GM21786 (cell line): ENCODE results near the gene COX7B2.

Experiments
- ATAC-seq: cut with Tn5 transposase; IDR thresholded peaks from one replicate; pipeline ENCODE4 v1.9.1; 2021; ENCODE audit not compliant: unreplicated experiment

COX7B2 gene

DNA sequence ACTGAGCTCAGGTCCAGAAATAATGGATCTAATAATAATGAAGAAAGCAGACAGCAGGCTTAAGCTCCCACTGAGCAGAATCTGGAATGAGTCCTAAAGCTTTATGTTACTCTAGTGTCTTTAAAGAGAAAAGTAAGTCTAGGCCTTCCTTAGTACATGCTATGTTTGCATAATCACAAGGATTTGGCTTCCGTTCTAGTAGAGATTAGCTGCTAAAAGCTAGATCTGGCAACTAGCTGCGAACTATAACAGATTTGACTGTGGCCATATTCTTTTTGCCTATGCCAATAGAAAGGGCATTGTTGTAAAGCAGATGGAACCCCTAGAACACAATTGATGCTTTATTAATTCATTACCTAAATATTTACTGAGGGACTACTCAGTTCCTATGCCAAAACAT is 19.0 kb downstream of the COX7B2 start:
- no peak for ATAC-seq

DNA sequence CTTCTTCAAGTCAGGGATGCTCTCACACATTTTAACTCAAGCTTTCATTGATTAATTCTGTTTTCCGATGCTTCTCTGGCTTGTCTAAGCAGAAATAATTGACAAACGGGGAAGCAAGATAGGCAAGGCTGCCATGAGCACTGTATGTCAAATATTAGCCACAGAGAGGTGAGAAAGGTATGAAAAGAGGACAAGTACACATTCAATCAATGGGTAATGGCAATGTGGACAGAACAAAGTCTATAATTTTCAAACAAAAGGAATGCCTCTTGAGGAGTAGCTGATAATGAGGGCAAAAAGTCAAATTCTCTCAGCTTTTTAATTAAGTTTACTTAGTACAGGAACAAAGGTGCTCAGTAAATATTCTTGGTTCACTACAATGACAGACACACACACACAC is 19.6 kb downstream of the COX7B2 start:
- no peak for ATAC-seq

DNA sequence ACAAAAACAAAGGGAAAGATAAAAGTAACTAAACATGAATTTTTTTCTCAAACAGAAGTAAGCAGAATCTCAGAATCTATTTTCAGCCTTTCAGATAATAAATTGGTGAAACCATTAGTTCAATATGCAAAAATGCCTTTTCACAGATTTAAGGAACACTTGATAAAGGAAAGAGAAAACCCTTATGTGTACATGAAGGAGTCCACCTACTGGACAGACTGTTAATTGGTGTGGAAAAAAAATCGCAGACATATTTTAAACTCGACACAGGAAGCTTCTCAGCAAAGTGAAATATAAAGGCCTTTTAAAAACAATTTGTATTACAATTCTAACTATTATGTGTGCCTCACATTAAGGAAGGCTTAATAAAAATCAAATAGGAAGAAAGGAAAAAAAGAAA is 22.3 kb downstream of the COX7B2 start:
- no peak for ATAC-seq

DNA sequence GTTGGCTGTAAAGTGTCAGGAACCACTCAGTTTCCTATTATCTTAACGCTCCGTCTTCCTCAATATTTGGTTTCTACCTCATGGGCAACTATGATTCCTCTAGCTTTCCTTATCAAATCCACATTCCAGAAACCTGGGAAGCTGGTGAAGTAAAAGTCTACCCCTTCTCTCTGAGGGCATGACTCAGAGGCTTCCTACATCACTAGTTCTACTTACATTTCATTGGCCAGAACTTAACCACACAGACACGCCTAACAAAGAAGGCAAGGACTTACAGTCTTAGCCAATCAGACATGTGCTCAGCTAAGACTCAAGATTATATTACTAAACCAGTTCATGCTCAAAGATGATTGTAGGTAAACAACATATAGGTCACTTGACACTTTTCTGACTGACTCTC is 30.4 kb downstream of the COX7B2 start:
- ATAC-seq = no peak

DNA sequence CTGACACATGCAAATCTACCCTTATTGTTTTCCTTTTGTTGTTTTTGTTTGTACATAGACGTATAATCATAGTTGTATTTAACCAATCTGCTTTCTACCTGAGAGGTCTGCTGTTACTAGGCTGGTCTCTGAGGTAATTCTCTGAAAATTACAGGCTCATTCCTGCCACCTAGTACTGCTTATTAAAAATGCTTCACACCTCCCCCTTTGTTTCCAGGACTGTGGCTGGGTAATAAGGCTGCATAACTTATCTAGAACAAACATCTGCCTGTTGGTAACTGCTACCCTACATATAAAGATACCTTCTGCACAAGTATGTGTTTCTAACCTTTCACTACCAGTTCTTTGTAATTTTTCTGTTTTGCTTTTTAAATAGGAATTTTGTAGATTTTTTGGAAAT is 34.2 kb downstream of the COX7B2 start:
- ATAC-seq = no peak

DNA sequence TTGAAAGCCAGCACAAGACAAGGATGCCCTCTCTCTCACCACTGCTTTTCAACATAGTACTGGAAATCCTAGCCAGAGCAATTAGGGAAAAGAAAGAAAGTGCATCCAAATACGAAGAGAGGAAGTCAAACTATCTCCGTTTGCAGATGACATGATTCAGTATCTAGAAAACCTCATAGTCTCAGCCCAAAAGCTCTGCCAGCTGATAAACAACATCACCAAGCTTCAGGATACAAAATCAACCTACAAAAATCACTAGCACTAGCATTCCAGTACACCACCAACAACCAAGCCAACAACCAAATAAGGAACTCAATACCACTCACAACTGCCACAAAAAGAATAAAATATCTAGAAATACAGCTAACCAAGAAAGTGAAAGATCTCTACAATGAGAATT is 38.6 kb downstream of the COX7B2 start:
- ATAC-seq = no peak

GRCh38 chr4:46856333-46856732 is 52.7 kb downstream of the COX7B2 start:
- ATAC-seq = no peak

DNA sequence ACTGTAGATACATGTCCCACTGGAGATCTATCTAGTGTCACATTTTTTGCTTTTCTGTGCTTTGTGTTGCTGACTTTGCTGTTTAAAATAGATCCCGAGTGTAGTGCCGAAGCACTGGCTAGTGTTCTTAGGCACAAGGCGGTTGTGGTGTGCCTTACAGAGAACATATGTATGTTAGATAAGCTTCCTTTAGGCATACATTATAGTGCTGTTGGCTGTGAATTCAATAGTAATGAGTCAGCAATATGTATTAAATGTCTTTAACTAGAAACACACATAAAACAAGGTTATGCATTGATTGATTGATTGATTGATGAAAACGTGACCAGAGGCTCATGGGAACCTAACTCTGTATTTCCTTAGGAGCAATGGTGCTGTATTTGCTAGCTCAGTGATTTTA is 56.2 kb downstream of the COX7B2 start:
- ATAC-seq = no peak

- no peak for ATAC-seq
Observed at GRCh38 chr4:46850026-46850425, 59.0 kb downstream of the COX7B2 start.

- peak; percentile 49 for ATAC-seq
Observed at GRCh38 chr4:46844325-46844917, 64.6 kb downstream of the COX7B2 start.

DNA sequence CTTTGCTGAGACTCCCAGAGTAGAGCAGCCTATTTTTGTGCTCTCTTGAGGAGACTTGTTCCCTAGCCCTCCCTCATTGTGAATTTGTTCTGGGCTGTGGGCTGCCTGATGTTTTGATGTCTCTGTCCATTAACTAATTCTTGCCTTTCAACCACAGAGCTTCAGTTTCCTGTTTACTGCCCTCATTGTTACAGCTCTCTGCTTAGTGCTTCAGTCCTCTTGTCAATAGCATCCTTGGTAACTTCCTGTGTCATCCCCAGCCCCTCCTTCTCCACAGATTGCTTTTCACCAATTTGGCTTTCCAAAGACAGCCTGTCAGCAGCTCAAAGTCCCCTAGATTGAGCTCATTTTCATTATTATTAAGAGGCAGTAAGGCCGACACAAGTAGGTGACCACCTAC is 69.9 kb downstream of the COX7B2 start:
- no peak for ATAC-seq

DNA sequence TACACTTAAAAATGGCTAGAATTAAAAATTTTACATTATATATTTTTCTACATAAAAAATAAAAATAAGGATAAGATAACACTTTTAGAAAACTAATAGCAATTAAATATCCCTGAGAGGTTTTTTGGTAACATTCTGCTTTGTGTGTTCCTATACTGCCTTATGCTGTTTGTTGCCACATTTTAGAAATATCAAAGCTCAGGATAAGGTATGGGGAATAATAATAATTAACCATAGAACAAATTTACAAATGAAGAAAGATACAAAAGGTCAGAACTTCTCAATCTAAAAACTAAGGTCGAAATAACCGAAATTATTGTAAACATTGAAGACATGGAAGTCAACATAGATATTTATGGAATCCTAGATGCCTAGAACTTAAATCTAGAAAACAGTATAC is 71.4 kb downstream of the COX7B2 start:
- ATAC-seq = no peak

DNA sequence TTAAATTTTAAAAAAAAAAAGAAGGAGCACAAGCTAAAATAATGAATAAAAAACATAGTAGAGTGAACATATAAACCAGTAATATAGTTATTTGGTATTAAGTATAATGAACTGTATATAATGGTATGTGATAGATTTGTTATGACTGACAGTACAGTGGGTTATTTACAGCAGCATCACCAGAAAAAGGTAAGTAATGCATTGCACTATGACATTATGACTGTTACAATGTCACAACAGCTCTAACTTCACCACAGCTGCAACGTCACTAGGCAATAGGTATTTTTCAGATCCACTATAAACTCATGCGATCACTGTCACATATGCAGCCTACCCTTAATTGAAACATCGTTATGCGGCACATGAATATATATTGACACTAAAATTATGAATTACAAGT is 72.5 kb downstream of the COX7B2 start:
- no peak for ATAC-seq

- ATAC-seq = no peak
Observed at GRCh38 chr4:46830971-46831454, 78.0 kb downstream of the COX7B2 start.

DNA sequence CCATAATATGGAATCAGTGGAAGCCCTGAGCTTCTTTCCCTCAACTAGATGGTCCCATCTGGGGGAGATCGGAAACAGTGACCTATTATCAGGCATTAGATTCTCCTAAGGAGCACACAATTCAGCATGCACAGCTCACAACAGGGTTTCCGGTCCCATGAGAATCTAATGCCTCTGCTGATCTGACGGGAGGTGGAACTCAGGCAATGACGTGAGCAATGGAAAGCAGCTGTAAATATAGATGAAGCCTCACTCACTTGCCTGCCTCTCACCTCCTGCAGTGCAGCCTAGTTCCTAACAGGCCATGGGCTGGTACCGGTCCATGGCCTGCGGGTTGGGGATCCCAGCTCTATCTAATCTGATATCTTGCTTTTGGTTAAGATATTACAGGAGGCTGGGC is 88.9 kb downstream of the COX7B2 start:
- ATAC-seq = no peak

GRCh38 chr4:46819095-46819494 is 90.0 kb downstream of the COX7B2 start:
- ATAC-seq = no peak

DNA sequence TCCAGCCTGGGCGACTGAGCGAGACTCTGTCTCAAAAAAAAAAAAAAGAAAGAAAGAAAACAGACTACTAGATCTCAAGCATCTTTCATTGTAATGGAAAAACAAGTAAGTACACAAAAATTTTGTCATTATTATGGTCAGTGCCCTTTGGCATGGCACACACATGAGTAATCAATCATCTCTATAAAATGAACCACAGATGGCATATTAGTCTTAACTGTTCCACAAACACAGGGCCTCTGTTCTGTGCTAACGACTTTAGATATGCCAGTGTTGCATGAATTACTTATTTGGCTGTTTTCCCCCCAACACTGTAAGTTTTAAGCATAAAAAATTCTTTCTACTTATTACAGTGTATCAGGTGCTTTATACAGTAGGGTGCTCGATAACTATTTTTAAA is 90.4 kb downstream of the COX7B2 start:
- ATAC-seq = no peak

GRCh38 chr4:46817806-46818205 is 91.2 kb downstream of the COX7B2 start:
- no peak for ATAC-seq

DNA sequence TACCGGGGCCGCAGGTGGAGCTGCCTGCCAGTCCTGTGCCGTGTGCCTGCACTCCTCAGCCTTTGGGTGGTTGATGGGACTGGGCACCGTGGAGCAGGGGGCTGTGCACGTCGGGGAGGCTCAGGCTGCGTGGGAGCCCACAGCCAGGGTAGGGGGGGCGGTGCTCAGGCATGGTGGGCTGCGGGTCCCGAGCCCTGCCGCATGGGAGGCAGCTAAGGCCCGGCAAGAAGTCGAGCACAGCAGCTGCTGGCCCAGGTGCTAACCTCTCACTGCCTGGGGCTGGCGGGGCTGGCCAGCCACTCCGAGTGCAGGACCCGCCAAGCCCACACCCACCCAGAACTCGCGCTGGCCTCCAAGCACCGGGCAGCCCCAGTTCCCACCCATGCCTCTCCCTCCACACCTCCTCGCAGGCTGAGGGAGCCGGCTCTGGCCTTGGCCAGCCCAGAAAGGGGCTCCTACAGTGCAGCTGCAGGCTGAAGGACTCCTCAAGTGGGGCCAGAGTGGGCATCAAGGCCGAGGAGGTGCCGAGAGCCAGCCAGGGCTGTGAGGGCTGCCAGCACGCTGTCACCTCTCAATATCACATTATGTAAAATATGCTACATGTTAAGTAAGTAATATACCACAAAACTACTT is 104.1 kb downstream of the COX7B2 start:
- ATAC-seq = no peak

- no peak for ATAC-seq
Observed at GRCh38 chr4:46793036-46793435, 116.0 kb downstream of the COX7B2 start.

- ATAC-seq = no peak
Observed at GRCh38 chr4:46781434-46782092, 127.5 kb downstream of the COX7B2 start.

- ATAC-seq = no peak
Observed at GRCh38 chr4:46765465-46765864, 143.6 kb downstream of the COX7B2 start.

DNA sequence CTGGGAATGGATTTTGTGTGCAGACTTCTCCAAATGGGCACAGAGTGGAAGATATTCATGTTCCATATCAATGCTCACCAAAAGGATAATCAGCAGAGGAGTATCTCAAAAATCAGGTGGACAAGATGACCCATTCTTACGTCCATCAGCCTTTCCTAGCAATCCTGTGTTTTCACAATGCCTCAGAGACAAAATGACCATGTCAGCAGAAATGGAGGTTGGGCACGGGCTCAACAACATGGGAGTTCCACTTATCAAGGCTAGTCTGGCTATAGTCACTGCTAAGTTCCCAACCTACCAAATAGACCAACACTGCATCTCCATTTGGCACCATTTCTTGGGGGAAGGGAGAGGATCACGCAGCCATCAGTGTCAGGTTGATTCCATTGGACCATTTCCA is 179.0 kb downstream of the COX7B2 start:
- ATAC-seq = no peak
